Stimulated activated naive CD4-positive, alpha-beta T cell (primary cell): ENCODE measurements around the gene EFR3B.
A peak's percentile ranks its signal among the peaks of the same experiment; 100 is the strongest.

Experiments used
- DNase-seq, 6 experiments: peaks; one replicate each; lab custom pipeline; 2025; lab: John Stamatoyannopoulos, UW

Gene EFR3B

GRCh38 chr2:25184254-25184653 is 142.4 kb downstream of the EFR3B start:
- no peak for DNase-seq

GRCh38 chr2:25187729-25188350 is 146.0 kb downstream of the EFR3B start:
- no peak for DNase-seq

- no peak for DNase-seq
These were observed 146.5 kb downstream of the EFR3B start for GRCh38 chr2:25188405-25188804.

GRCh38 chr2:25190536-25190935 is 148.7 kb downstream of the EFR3B start:
- DNase-seq, result no peak

- no peak for DNase-seq
These were observed 152.8 kb downstream of the EFR3B start for GRCh38 chr2:25194576-25195122.

GRCh38 chr2:25197336-25198208 is 155.7 kb downstream of the EFR3B start:
- no peak for DNase-seq

- DNase-seq, result no peak
These were observed 156.3 kb downstream of the EFR3B start for GRCh38 chr2:25198209-25198525.

- DNase-seq, result no peak
These were observed 156.7 kb downstream of the EFR3B start for GRCh38 chr2:25198576-25198975.

GRCh38 chr2:25201265-25201664 is 159.4 kb downstream of the EFR3B start:
- no peak for DNase-seq

GRCh38 chr2:25201794-25202193 is 159.9 kb downstream of the EFR3B start:
- DNase-seq, result no peak

- DNase-seq, result no peak
These were observed 160.4 kb downstream of the EFR3B start for GRCh38 chr2:25202275-25202674.

- peak in 1 of 6 experiments; percentile 9 for DNase-seq
These were observed 162.4 kb downstream of the EFR3B start for GRCh38 chr2:25204190-25204838.

- no peak for DNase-seq
These were observed 165.2 kb downstream of the EFR3B start for GRCh38 chr2:25207078-25207545.
